HTR-8/SVneo (cell line): ENCODE results near the gene GRN.
A peak's percentile ranks its signal among the peaks of the same experiment; 100 is the strongest.

Source experiments
- DNase-seq: peaks from one replicate; pipeline ENCODE4 v3.0.0; 2011; ENCODE audit warnings: low spot score, mixed read lengths; ENCODE audit not compliant: insufficient read length
- FAIRE-seq: peaks from 2 replicates; lab custom pipeline; 2011; peaks lifted over from hg19 to GRCh38; lab: Jason Lieb, UNC

GRN gene

GRCh38 chr17:44344939-44345453, at the start of gene GRN:
Gene GRN (plus strand): TSS chr17:44345302. CDS start chr17:44349165, 3,863 bp downstream.
- FAIRE-seq = peak; percentile 99
- peak; percentile 100 for DNase-seq

- FAIRE-seq (no peak), DNase-seq (no peak)
Measured at GRCh38 chr17:44297975-44298374, 47.1 kb upstream of the GRN start.

GRCh38 chr17:44304651-44305050, 40.5 kb upstream of the GRN start:
- FAIRE-seq = no peak
- no peak for DNase-seq

- peak; percentile 88 for DNase-seq
- peak; percentile 62 for FAIRE-seq
Measured at GRCh38 chr17:44307387-44308186, 37.5 kb upstream of the GRN start.

- DNase-seq (peak; percentile 98), FAIRE-seq (peak; percentile 94)
Measured at GRCh38 chr17:44308320-44308818, 36.7 kb upstream of the GRN start, which contains the start of gene RUNDC3A. Gene RUNDC3A (plus strand): TSS chr17:44308601. CDS start chr17:44308833, 232 bp downstream.

- FAIRE-seq (peak; percentile 67), DNase-seq (no peak)
Measured at GRCh38 chr17:44308865-44309264, 36.2 kb upstream of the GRN start.

- DNase-seq = no peak
- FAIRE-seq = no peak
Measured at GRCh38 chr17:44309472-44309871, 35.6 kb upstream of the GRN start.

GRCh38 chr17:44310188-44310587, 34.9 kb upstream of the GRN start:
- no peak for FAIRE-seq

GRCh38 chr17:44310609-44311376, 34.3 kb upstream of the GRN start:
- FAIRE-seq (no peak), DNase-seq (no peak)

More at GRCh38 chr17:44310188-44310587, 34.9 kb upstream of the GRN start:
- DNase-seq = no peak

GRCh38 chr17:44311562-44312181, 33.4 kb upstream of the GRN start:
- DNase-seq = no peak
- no peak for FAIRE-seq

GRCh38 chr17:44312396-44313104, 32.6 kb upstream of the GRN start:
- DNase-seq (no peak), FAIRE-seq (no peak)

- FAIRE-seq = peak; percentile 73
Measured at GRCh38 chr17:44314031-44314430, 31.1 kb upstream of the GRN start.

GRCh38 chr17:44314524-44314868, 30.6 kb upstream of the GRN start:
- no peak for FAIRE-seq
- DNase-seq = no peak

More at GRCh38 chr17:44314031-44314430, 31.1 kb upstream of the GRN start:
- DNase-seq = no peak

- peak; percentile 63 for DNase-seq
- peak; percentile 93 for FAIRE-seq
Measured at GRCh38 chr17:44314869-44315661, 30.0 kb upstream of the GRN start.

GRCh38 chr17:44315760-44316731, 29.1 kb upstream of the GRN start:
- peak; percentile 77 for FAIRE-seq

GRCh38 chr17:44317545-44317944, 27.6 kb upstream of the GRN start:
- no peak for DNase-seq
- FAIRE-seq = peak; percentile 72

More at GRCh38 chr17:44315760-44316731, 29.1 kb upstream of the GRN start:
- no peak for DNase-seq

GRCh38 chr17:44318077-44318892, 26.8 kb upstream of the GRN start:
- DNase-seq (no peak), FAIRE-seq (no peak)
